Testis (tissue), 2 donors: ENCODE measurements around the gene RGS3.

Experiments
- POLR2A ChIP-seq: fragments of 450-650 bp; IDR thresholded peaks from one replicate; pipeline ENCODE4 v1.6.1; 2017; ENCODE audit warnings: antibody characterized with exemption, mild to moderate bottlenecking, moderate library complexity
- TF ChIP-seq, protein P1 (sequence below), 3 experiments: fragments of 450-650 bp in 2 of 3; fragments of 200-600 bp in 1 of 3; sonication (generic) in 1 of 3; IDR thresholded peaks; one replicate each; pipeline ENCODE4 v1.5.1; 2016 to 2019; ENCODE audit warnings: antibody characterized with exemption in 3 of 3, mild to moderate bottlenecking in 2 of 3, moderate library complexity in 1 of 3

- TF ChIP-seq, protein P1, sequence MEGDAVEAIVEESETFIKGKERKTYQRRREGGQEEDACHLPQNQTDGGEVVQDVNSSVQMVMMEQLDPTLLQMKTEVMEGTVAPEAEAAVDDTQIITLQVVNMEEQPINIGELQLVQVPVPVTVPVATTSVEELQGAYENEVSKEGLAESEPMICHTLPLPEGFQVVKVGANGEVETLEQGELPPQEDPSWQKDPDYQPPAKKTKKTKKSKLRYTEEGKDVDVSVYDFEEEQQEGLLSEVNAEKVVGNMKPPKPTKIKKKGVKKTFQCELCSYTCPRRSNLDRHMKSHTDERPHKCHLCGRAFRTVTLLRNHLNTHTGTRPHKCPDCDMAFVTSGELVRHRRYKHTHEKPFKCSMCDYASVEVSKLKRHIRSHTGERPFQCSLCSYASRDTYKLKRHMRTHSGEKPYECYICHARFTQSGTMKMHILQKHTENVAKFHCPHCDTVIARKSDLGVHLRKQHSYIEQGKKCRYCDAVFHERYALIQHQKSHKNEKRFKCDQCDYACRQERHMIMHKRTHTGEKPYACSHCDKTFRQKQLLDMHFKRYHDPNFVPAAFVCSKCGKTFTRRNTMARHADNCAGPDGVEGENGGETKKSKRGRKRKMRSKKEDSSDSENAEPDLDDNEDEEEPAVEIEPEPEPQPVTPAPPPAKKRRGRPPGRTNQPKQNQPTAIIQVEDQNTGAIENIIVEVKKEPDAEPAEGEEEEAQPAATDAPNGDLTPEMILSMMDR (IDR thresholded peaks at IDR 0.05) = peak in 1 of 3 experiments; percentile 22
- TF ChIP-seq POLR2A = no peak
Observed at GRCh38 chr9:113587471-113588031, 124.0 kb downstream of the RGS3 start.
